HepG2 (cell line): ENCODE data around the gene PLK5. TPM values are rescaled to one million over a fixed set of nuclear protein-coding genes. Genes with fewer than 3 reads are reported as not detected.
A peak's percentile ranks its signal among the peaks of the same experiment; 100 is the strongest.

Source experiments
- CCDC6 ChIP-seq: sonication (generic); formaldehyde crosslinking; IDR thresholded peaks from 2 replicates; pipeline ENCODE4 v1.8.1; 2022; ENCODE audit warnings: mild to moderate bottlenecking, missing genetic modification reagents, moderate library complexity
- ETV5 ChIP-seq: IDR thresholded peaks from 2 replicates; pipeline ENCODE4 v1.6.1; 2018; ENCODE audit warnings: missing biosample characterization, missing genetic modification reagents, inconsistent platforms, borderline replicate concordance
- FOXM1 ChIP-seq: sonication (generic); formaldehyde crosslinking; IDR thresholded peaks from 2 replicates; pipeline ENCODE4 v1.5.0; 2020; ENCODE audit warnings: missing genetic modification reagents
- FOXO1 ChIP-seq: sonication (generic); formaldehyde crosslinking; IDR thresholded peaks from 2 replicates; pipeline ENCODE4 v1.4.0; 2020; ENCODE audit warnings: missing genetic modification reagents
- HNRNPL ChIP-seq: fragments of 200-400 bp; formaldehyde crosslinking; IDR thresholded peaks from 2 replicates; pipeline ENCODE4 v1.6.1; 2017; ENCODE audit warnings: mild to moderate bottlenecking, low read depth, low read length
- LCORL ChIP-seq, 2 experiments: fragments of 450-650 bp in 1 of 2; sonication (generic) in 1 of 2; formaldehyde crosslinking in 1 of 2; IDR thresholded peaks; 2 replicates each; pipeline versions ENCODE4 v1.5.0 to v1.6.1; 2017 to 2020; ENCODE audit warnings: antibody characterized with exemption in 1 of 2, missing genetic modification reagents in 1 of 2
- MAX ChIP-seq: IDR thresholded peaks from 2 replicates; pipeline ENCODE4 v1.6.1; 2012; ENCODE audit warnings: inconsistent platforms
- NFE2 ChIP-seq: sonication (generic); formaldehyde crosslinking; IDR thresholded peaks from 2 replicates; pipeline ENCODE4 v1.4.0; 2020; ENCODE audit warnings: missing genetic modification reagents
- NONO ChIP-seq, 2 experiments: fragments of 450-650 bp in 1 of 2; sonication (generic) in 1 of 2; formaldehyde crosslinking in 1 of 2; IDR thresholded peaks in 1 of 2; conservative IDR thresholded peaks in 1 of 2; 2 replicates each; pipeline versions ENCODE4 v1.6.1 to v1.8.0; 2017 to 2022; ENCODE audit warnings: mild to moderate bottlenecking in 1 of 2, missing genetic modification reagents in 1 of 2, moderate library complexity in 1 of 2
- NRL ChIP-seq: sonication (generic); formaldehyde crosslinking; IDR thresholded peaks from 2 replicates; pipeline ENCODE4 v1.5.0; 2020; ENCODE audit warnings: missing genetic modification reagents, mild to moderate bottlenecking, moderate library complexity, borderline replicate concordance
- PPARG ChIP-seq: conservative IDR thresholded peaks from 2 replicates; pipeline ENCODE4 v1.6.1; 2016; ENCODE audit warnings: missing biosample characterization, missing genetic modification reagents
- RBM39 ChIP-seq: fragments of 200-400 bp; formaldehyde crosslinking; IDR thresholded peaks from one replicate; pipeline ENCODE4 v1.6.1; 2018; ENCODE audit warnings: antibody characterized with exemption, mild to moderate bottlenecking, low read depth, low read length; ENCODE audit not compliant: poor library complexity, severe bottlenecking
- SMAD3 ChIP-seq: sonication (generic); formaldehyde crosslinking; IDR thresholded peaks from 2 replicates; pipeline ENCODE4 v1.4.0; 2020; ENCODE audit warnings: missing genetic modification reagents
- SMC3 ChIP-seq: IDR thresholded peaks from 2 replicates; pipeline ENCODE4 v1.6.1; 2011; ENCODE audit warnings: low read length, improper control_type of control experiment
- SP5 ChIP-seq: IDR thresholded peaks from 2 replicates; pipeline ENCODE4 v1.6.1; 2016; ENCODE audit warnings: low read depth, borderline replicate concordance
- ZBTB42 ChIP-seq: sonication (generic); formaldehyde crosslinking; IDR thresholded peaks from 2 replicates; pipeline ENCODE4 v1.5.0; 2020; ENCODE audit warnings: mild to moderate bottlenecking, missing genetic modification reagents
- ZGPAT ChIP-seq: IDR thresholded peaks from 2 replicates; pipeline ENCODE4 v1.6.1; 2016; ENCODE audit warnings: mild to moderate bottlenecking
- ZMYM2 ChIP-seq: sonication (generic); formaldehyde crosslinking; IDR thresholded peaks from 2 replicates; pipeline ENCODE4 v1.8.0; 2022; ENCODE audit warnings: mild to moderate bottlenecking, missing genetic modification reagents
- ZNF317 ChIP-seq: sonication (generic); formaldehyde crosslinking; IDR thresholded peaks from 2 replicates; pipeline ENCODE4 v1.5.0; 2020; ENCODE audit warnings: mild to moderate bottlenecking, missing genetic modification reagents
- ZNF564 ChIP-seq: sonication (generic); formaldehyde crosslinking; IDR thresholded peaks from 2 replicates; pipeline ENCODE4 v1.8.1; 2023; ENCODE audit warnings: mild to moderate bottlenecking, missing genetic modification reagents
- ZNF691 ChIP-seq: sonication (generic); formaldehyde crosslinking; IDR thresholded peaks from 2 replicates; pipeline ENCODE4 v1.4.0; 2020; ENCODE audit warnings: missing genetic modification reagents, low read depth, mild to moderate bottlenecking, borderline replicate concordance
- ZSCAN21 ChIP-seq: sonication (generic); formaldehyde crosslinking; IDR thresholded peaks from 2 replicates; pipeline ENCODE4 v1.8.0; 2022; ENCODE audit warnings: mild to moderate bottlenecking, missing genetic modification reagents, moderate library complexity, borderline replicate concordance
- polyA plus RNA-seq, 8 experiments: library from polyadenylated mRNA; depleted of rRNA in 3 of 8; stranded (reverse) in 7 of 8; unstranded in 1 of 8; fragments of >200 nt; fragmentation: Illumina TruSeq in 4 of 8; extraction: Trizol in 4 of 8; gene quantifications; 2 replicates each; pipeline versions ENCODE4 v1.2.1 to v1.2.3, GENCODE V29; 2011 to 2016; ENCODE audit warnings: low read depth in 4 of 8, missing spikeins in 1 of 8, mixed read lengths in 1 of 8; ENCODE audit not compliant: insufficient read depth in 1 of 8
- total RNA-seq, 5 experiments: library from RNA; depleted of rRNA; stranded (reverse); fragments of >200 nt; fragmentation: Illumina TruSeq; extraction: Trizol; gene quantifications; 2 replicates each; pipeline ENCODE4 v1.2.3, GENCODE V29; 2016; ENCODE audit warnings: low read depth in 1 of 5
- TF ChIP-seq, protein P1 (sequence below): sonication (generic); formaldehyde crosslinking; IDR thresholded peaks from 2 replicates; pipeline ENCODE4 v1.8.1; 2023; ENCODE audit warnings: mild to moderate bottlenecking, missing genetic modification reagents

The PLK5 gene
- total and polyA plus RNA-seq, 2 of the 13 experiments (the other 11 are each of a cell fraction or from before 2014, with no cell fraction given), result not detected

DNA sequence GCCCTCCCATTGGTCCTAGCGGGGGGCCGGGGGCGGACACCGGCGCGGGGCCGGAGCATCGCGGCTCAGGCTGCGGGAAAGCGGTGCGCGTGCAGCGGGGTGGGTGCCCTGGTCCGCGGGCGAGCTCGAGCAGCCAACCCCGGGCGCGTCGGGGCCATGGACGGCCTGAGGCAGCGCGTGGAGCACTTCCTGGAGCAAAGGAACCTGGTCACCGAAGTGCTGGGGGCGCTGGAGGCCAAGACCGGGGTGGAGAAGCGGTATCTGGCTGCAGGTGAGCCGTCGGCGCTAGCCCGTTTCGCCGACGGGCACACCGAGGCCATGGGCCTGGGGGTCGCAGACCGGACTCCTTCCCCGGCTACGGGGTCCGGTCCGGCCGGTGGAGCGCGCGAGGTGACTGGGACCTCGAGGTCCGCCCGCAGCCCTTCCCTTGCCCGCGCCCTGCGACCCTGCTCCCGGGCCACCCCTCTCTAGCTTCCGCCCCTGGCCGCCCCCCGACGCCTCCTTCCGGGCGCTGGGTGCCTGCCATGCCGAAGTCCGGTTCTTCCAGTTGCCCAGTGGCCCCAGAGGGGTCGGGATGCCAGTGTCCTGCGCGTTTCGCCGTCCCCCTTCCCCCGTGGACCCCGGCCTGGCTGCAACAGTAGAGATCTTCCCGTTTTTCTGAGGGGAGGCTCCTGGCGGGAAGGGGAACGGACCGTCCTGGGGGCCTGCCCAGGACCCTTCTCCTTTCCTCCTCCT is 32.6 kb upstream of the PLK5 start, which contains the start of gene REEP6 (continued):
- TF ChIP-seq ZMYM2 (CRISPR knock-in tag) (peak; percentile 54; the same call in 1 of the 2 replicates), MAX (peak; percentile 82), FOXM1 (CRISPR knock-in tag) (no peak), RBM39 (no peak), ZNF691 (CRISPR knock-in tag) (peak; percentile 37; the same call in 1 of the 2 replicates), ZNF317 (CRISPR knock-in tag) (no peak), LCORL (IDR thresholded peaks at IDR 0.05) (no peak), LCORL (CRISPR knock-in tag; IDR thresholded peaks at IDR 0.05) (peak; percentile 36; the same call in 1 of the 2 replicates), NFE2 (CRISPR knock-in tag) (no peak), NRL (CRISPR knock-in tag) (peak; percentile 26; the same call in 1 of the 2 replicates), CCDC6 (CRISPR knock-in tag) (no peak; the same call in 1 of the 2 replicates), HNRNPL (0 out of 2 replicates have a peak, but pooled peaks have one; percentile 18), PPARG (CRISPR knock-in tag) (0 out of 2 replicates have a peak, but pooled peaks have one; percentile 24), ZBTB42 (peak; percentile 47; the same call in 1 of the 2 replicates), NONO (IDR thresholded peaks at IDR 0.05) (no peak), NONO (CRISPR knock-in tag; conservative IDR thresholded peaks at IDR 0.05) (peak; percentile 74), ZGPAT (CRISPR knock-in tag) (peak; percentile 12; the same call in 1 of the 2 replicates), SP5 (no peak), ZNF564 (CRISPR knock-in tag) (peak; percentile 62; the same call in 1 of the 2 replicates), SMC3 (no peak), ZSCAN21 (CRISPR knock-in tag) (peak; percentile 72), FOXO1 (CRISPR knock-in tag) (no peak), SMAD3 (CRISPR knock-in tag) (no peak), ETV5 (CRISPR knock-in tag) (no peak; the same call in 1 of the 2 replicates)
- TF ChIP-seq, protein P1, sequence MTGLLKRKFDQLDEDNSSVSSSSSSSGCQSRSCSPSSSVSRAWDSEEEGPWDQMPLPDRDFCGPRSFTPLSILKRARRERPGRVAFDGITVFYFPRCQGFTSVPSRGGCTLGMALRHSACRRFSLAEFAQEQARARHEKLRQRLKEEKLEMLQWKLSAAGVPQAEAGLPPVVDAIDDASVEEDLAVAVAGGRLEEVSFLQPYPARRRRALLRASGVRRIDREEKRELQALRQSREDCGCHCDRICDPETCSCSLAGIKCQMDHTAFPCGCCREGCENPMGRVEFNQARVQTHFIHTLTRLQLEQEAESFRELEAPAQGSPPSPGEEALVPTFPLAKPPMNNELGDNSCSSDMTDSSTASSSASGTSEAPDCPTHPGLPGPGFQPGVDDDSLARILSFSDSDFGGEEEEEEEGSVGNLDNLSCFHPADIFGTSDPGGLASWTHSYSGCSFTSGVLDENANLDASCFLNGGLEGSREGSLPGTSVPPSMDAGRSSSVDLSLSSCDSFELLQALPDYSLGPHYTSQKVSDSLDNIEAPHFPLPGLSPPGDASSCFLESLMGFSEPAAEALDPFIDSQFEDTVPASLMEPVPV (CRISPR knock-in tag), result 0 out of 2 replicates have a peak, but pooled peaks have one; percentile 64
